OCI-LY7 (cell line): ENCODE measurements around the gene ALKBH3. TPM values are rescaled to one million over a fixed set of nuclear protein-coding genes. Genes with fewer than 3 reads are reported as not detected.

Experiments used
- BruUV-seq: library from RNA; stranded (reverse); fragments of 400-500 nt; replicated peaks from 2 replicates; lab custom pipeline; 2021; lab: Mats Ljungman, UMichigan
- CTCF ChIA-PET: fragments of 300-600 bp; sonication (Branson Sonifier 250); formaldehyde crosslinking; loops from one replicate; lab custom pipeline; 2022; ENCODE audit warnings: antibody characterized with exemption; ENCODE audit not compliant: unreplicated experiment; lab: Charles Lee
- POLR2A ChIA-PET: fragments of 300-600 bp; sonication (Branson Sonifier 250); formaldehyde crosslinking; loops from one replicate; lab custom pipeline; 2022; ENCODE audit warnings: antibody characterized with exemption; lab: Charles Lee
- DNase-seq: peaks from one replicate; pipeline ENCODE4 v3.0.0-alpha.2; 2015; ENCODE audit warnings: low spot score
- H2AFZ ChIP-seq: fragments of 200-600 bp; sonication (generic), shearing (Covaris generic); 2 replicates; pipeline ENCODE4 v1.6.1; 2014; ENCODE audit warnings: mild to moderate bottlenecking, antibody characterized with exemption, low read length, moderate library complexity
- H3K27ac ChIP-seq: fragments of 200-600 bp; sonication (generic); 2 replicates; pipeline ENCODE4 v1.5.1; 2014; ENCODE audit warnings: mixed run types, low read depth, mild to moderate bottlenecking, moderate library complexity, low read length, inconsistent platforms; ENCODE audit not compliant: poor library complexity, severe bottlenecking
- H3K36me3 ChIP-seq: fragments of 200-600 bp; sonication (generic); 2 replicates; pipeline ENCODE4 v1.6.1; 2014; ENCODE audit warnings: mild to moderate bottlenecking, antibody characterized with exemption, low read length, moderate library complexity, mixed read lengths; ENCODE audit not compliant: insufficient read depth
- H3K4me1 ChIP-seq: fragments of 200-600 bp; sonication (generic); 2 replicates; pipeline ENCODE4 v1.5.1; 2014; ENCODE audit warnings: mild to moderate bottlenecking, low read length; ENCODE audit not compliant: insufficient read depth, poor library complexity, severe bottlenecking
- H3K4me2 ChIP-seq: fragments of 200-600 bp; sonication (generic); 2 replicates; pipeline ENCODE4 v1.6.1; 2014; ENCODE audit warnings: mild to moderate bottlenecking, low read length
- H3K4me3 ChIP-seq: fragments of 200-600 bp; sonication (generic); 2 replicates; pipeline ENCODE4 v1.5.1; 2014; ENCODE audit warnings: mild to moderate bottlenecking, low read depth, low read length; ENCODE audit not compliant: poor library complexity, severe bottlenecking
- H3K79me2 ChIP-seq: fragments of 200-600 bp; sonication (generic); 2 replicates; pipeline ENCODE4 v1.6.1; 2016; ENCODE audit warnings: low read depth, mild to moderate bottlenecking, low read length, moderate library complexity, mixed read lengths; ENCODE audit not compliant: insufficient read depth
- H3K9me2 ChIP-seq: fragments of 200-600 bp; sonication (generic); 2 replicates; pipeline ENCODE4 v1.6.1; 2016; ENCODE audit warnings: mild to moderate bottlenecking, low read length, mixed read lengths; ENCODE audit not compliant: insufficient read depth
- H3K9me3 ChIP-seq: fragments of 200-600 bp; sonication (generic); 2 replicates; pipeline ENCODE4 v1.6.1; 2014; ENCODE audit warnings: mild to moderate bottlenecking, mixed run types, low read length, mixed read lengths
- H4K20me1 ChIP-seq: fragments of 200-600 bp; sonication (generic); 2 replicates; pipeline ENCODE4 v1.6.1; 2014; ENCODE audit warnings: mild to moderate bottlenecking, antibody characterized with exemption, low read length, moderate library complexity, mixed read lengths; ENCODE audit not compliant: insufficient read depth
- EZH2phosphoT487 ChIP-seq: fragments of 200-600 bp; sonication (generic); IDR thresholded peaks from 2 replicates; pipeline ENCODE4 v1.6.1; 2018; ENCODE audit warnings: low read depth, borderline replicate concordance, mild to moderate bottlenecking, mixed run types, antibody characterized with exemption, low read length, moderate library complexity, mixed read lengths
- intact Hi-C: fragments of 100-400 bp; cut with micrococcal nuclease; formaldehyde crosslinking; loops from one replicate; pipeline ENCODE4 v1.10.0; 2022; ENCODE audit not compliant: unreplicated experiment
- total RNA-seq, 2 experiments: library from RNA; depleted of rRNA in 1 of 2; stranded (reverse); fragments of >200 nt in 1 of 2; shearing (Covaris generic) in 1 of 2; gene quantifications; 2 replicates each; pipeline ENCODE4 v1.2.3, GENCODE V29; 2014 to 2022
- TF ChIP-seq, protein P1 (sequence below): fragments of 200-600 bp; sonication (generic); conservative IDR thresholded peaks from 2 replicates; pipeline ENCODE4 v1.5.1; 2014; ENCODE audit warnings: mild to moderate bottlenecking, antibody characterized with exemption, low read length, moderate library complexity, mixed read lengths

The ALKBH3 gene
- total RNA-seq, 2 experiments from 2014 or later = not detected

DNA sequence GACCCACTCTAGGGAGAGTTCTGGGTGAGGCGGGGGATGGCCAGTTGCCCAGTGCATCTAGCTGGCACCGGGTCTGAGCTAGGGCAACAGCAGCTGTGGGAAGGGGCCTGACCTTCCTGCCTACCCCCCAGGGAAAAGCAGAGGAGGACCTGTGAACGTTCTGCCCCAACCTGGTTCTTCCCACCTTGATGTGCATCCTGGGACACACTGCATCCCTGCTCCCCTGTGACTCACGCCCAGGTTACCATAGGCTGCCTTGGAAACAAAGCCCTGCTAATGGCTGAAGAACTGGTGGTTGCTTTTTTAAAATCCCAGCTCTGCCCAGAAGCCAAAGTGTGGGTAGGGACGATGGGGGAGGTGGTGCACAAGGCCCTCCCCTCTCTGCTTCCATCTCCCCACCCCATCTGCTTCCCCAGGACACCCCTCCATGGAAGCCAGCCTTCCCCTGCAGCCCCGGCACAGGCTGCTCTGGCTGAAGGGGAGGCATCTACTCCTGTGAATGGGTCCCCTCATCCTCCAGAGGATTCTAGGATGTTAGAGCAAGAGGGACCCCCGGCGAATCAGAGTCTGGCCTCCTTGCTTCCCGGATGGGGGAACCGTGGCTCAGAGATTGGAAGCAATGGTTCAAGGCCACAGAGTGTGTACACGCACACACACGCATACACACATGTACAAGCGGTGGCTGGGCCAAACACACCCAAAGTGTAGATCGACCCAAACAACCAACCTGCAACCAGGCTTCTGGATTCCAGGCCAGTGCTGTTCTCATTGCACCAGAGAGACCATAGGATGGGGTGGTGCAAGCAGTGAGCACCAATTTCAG, 54.2 kb downstream of the ALKBH3 start:
- ChIA-PET CTCF (no interaction called here), POLR2A (no interaction called here)
- Histone ChIP-seq H3K79me2 (no peaks in the 10 kb centered on the region), H4K20me1 (no peaks in the 10 kb centered on the region), H2AFZ (no peak overlapping the region), H3K4me1 (no peaks in the 10 kb centered on the region), H3K4me2 (no peak overlapping the region), H3K9me3 (no peaks in the 10 kb centered on the region), H3K36me3 (no peaks in the 10 kb centered on the region), H3K9me2 (no peaks in the 10 kb centered on the region), H3K4me3 (no peak overlapping the region), H3K27ac (no peak overlapping the region)
- no peak for DNase-seq
- TF ChIP-seq EZH2phosphoT487 = no peak
- TF ChIP-seq, protein P1, sequence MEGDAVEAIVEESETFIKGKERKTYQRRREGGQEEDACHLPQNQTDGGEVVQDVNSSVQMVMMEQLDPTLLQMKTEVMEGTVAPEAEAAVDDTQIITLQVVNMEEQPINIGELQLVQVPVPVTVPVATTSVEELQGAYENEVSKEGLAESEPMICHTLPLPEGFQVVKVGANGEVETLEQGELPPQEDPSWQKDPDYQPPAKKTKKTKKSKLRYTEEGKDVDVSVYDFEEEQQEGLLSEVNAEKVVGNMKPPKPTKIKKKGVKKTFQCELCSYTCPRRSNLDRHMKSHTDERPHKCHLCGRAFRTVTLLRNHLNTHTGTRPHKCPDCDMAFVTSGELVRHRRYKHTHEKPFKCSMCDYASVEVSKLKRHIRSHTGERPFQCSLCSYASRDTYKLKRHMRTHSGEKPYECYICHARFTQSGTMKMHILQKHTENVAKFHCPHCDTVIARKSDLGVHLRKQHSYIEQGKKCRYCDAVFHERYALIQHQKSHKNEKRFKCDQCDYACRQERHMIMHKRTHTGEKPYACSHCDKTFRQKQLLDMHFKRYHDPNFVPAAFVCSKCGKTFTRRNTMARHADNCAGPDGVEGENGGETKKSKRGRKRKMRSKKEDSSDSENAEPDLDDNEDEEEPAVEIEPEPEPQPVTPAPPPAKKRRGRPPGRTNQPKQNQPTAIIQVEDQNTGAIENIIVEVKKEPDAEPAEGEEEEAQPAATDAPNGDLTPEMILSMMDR = no peak
- no TSS peak for BruUV-seq
- intact Hi-C loops = no loop called here

DNA sequence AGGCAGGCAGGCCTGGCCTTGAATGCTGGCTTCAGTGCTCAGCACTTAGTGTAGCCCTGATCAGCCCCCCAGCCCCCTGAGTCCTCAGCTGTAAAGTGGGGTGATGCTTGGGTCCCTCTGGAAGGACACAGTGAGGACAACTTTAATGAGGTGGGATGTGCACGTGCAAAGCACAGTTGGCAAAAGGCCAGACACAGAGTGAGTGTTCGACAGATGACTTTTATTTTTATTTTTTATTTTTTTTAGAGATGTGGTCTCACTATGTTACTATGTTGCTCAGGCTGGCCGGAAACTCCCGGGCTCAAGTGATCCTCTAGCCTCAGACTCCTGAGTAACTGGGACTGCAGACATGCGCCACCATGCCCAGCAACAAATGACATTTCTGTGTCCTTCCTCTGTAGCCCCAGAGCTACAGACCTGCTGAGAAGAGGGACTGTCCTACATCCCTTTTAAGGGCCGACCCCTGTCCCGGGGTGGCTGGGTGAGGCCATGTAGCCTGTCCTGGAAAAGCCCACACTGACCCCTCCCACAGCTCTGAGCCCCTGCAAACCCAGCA, 54.9 kb downstream of the ALKBH3 start:
- intact Hi-C loops = no loop called here
- no peaks in the 10 kb centered on the region for H3K36me3 ChIP-seq
- no peak overlapping the region for H3K4me3 ChIP-seq
- no peaks in the 10 kb centered on the region for H3K9me2 ChIP-seq
- H3K79me2 ChIP-seq = no peaks in the 10 kb centered on the region
- no peak overlapping the region for H3K27ac ChIP-seq
- no peaks in the 10 kb centered on the region for H3K4me1 ChIP-seq
- no peak for DNase-seq
- TF ChIP-seq, protein P1 = no peak
- no peak for TF ChIP-seq EZH2phosphoT487
- BruUV-seq = no TSS peak
- CTCF ChIA-PET = no interaction called here
- no peaks in the 10 kb centered on the region for H3K9me3 ChIP-seq
- H3K4me2 ChIP-seq = no peak overlapping the region
- H2AFZ ChIP-seq = no peak overlapping the region
- no peaks in the 10 kb centered on the region for H4K20me1 ChIP-seq
- POLR2A ChIA-PET = no interaction called here

DNA sequence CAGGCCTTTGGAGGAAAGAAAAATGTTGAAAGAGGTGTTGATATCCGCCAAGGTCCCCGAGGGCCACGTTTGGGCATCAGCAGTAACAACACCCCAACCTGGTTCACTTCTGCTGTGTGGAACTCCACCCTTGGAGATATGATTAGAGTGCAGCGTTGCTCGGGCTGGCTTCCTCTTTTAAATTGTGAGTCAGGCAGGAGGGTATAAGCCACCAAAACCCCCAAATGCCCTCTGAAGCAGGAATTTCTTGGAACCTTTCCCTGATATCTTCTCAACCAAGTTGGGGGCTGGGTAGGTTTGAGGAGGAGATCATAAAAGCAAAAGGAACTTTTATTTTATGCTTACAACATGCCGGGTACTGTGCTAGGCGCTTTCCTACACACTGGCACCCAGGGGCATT, 55.4 kb downstream of the ALKBH3 start:
- TF ChIP-seq, protein P1 = no peak
- no peak for TF ChIP-seq EZH2phosphoT487
- no peak overlapping the region for H2AFZ ChIP-seq
- no peaks in the 10 kb centered on the region for H3K79me2 ChIP-seq
- intact Hi-C loops = no loop called here
- no peaks in the 10 kb centered on the region for H3K4me1 ChIP-seq
- H3K36me3 ChIP-seq = no peaks in the 10 kb centered on the region
- H3K4me3 ChIP-seq = no peak overlapping the region
- H4K20me1 ChIP-seq = no peaks in the 10 kb centered on the region
- ChIA-PET CTCF (no interaction called here), POLR2A (no interaction called here)
- no peak overlapping the region for H3K4me2 ChIP-seq
- BruUV-seq = no TSS peak
- H3K27ac ChIP-seq = no peak overlapping the region
- H3K9me2 ChIP-seq = no peaks in the 10 kb centered on the region
- DNase-seq = no peak
- H3K9me3 ChIP-seq = no peaks in the 10 kb centered on the region
